Embryonic facial prominence (tissue), 1 donor: ENCODE measurements around the gene FSTL5.

Experiments used
- DNase-seq: peaks from one replicate; pipeline ENCODE4 v3.0.0-alpha.2; 2016; ENCODE audit errors: extremely low spot score

FSTL5 gene

DNA sequence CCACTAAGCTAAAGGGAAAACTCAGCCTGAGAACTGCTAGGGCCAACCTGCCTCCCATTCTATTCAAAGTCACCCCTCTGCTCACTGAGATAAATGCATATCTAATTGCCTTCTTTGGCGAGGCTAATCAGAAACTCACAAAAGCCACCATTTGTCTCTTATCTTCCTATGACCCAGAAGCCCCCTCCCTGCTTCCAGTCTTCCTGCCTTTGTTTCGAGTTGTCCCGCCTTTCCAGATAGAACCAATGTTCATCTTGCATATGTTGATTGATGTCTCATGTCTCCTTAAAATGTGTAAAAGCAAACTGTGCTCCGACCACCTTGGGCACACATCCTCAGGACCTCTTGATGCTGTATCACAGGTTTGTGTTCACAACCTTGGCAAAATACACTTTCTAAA lies 459.8 kb downstream of the FSTL5 start:
- no peak for DNase-seq

DNA sequence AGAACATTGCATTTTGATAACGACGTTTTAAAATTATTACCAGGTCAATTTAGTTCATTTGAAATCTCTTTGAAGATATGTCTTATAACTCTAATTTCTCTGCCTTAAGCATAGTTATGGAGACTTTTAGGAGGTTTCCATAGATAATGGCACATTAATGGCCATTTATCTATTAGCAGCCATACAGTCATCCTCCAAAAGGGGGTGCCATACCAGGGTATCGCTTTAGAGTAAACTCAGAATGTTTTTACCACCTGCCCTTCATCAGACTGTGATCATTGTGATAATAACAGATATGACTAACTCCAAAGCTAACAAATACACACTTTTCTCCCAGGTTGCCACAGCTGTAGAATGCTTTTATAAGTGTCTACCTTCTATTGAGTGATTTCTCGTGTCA lies 461.5 kb downstream of the FSTL5 start:
- DNase-seq = no peak

DNA sequence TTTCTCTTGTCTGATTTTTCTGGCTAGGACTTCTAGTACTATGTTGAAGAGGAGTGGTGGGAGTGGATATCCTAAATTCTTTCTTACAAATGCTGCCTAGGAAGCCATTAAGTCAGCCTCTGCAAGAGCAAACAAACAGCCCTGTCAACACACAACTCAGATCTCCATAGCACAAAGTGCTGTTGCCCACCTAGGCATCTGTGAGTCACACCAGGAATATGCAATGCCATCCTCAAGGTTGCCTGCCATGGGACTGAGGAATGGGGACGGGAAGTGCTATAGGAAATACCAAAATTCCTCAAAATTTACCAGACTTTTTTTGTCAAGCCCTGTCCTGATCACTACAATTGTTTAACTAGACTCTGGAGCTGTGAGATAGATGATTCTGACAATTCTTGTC lies 466.9 kb downstream of the FSTL5 start:
- no peak for DNase-seq

DNA sequence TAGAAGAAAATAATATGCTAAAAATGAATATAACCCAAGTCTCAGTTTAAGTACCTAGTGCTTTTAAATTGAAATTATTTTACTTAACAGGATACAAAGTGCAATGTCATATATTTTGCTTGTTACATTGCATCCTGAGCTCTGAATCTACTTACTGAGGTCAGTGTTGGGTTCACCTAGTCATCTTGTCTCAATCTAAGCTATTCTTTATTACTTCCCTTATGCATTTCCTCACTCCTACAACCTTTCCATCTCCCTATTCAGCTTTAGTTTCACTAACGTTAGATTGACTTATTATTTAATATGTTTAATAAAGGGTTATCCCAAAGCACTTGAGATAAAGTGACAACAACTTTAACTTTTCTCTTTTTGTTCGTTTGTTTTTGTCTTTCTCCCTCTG lies 483.7 kb downstream of the FSTL5 start:
- no peak for DNase-seq

DNA sequence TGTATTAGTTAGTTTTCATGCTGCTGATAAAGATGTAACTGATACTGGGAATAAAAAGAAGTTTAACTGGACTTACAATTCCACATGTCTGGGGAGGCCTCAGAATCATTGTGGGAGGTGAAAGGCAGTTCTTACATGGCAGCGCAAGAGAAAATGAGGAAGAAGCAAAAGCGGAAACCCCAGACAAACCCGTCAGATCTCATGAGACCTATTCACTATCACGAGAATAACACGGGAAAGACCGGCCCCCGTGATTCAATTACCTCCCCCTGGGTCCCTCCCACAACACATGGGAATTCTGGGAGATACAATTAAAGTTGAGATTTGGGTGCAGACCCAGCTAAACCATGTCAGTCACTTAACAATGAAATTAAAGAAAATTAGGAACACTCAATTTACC lies 499.1 kb downstream of the FSTL5 start:
- DNase-seq = no peak

DNA sequence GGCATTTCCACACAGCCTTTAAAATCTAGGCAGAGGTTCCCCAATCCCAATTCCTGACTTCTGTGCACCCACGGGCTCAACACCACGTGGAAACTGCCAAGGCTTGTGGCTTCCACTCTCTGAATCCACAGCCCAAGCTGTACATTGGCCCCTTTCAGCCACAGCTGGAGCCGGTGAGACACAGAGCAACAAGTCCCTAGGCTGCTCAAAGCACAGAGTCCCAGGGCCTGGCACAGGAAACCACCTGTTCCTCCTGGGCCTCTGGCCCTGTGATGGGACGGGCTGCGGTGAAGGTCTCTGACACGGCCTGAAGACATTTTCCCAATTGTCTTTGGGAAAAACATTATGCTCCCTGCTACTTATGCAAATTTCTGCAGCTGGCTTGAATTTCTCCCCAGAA lies 500.0 kb downstream of the FSTL5 start:
- DNase-seq = no peak

DNA sequence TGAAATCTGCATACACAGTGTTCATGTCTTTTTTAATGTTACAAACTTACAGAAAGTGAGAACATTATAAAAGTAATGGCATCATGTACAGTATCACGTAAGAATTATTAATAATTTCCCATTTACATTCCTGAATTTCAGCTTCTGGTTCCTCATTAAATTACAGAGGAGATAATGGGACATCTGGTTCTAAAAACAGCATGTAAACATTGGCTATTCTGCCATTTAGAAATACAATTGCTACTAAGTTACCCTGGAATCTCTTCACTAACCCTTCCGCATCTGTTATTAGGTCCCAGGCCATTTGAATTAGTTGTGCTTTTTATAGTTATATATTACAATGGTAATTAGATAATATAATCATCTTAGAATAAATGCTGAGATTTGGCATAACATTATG lies 505.1 kb downstream of the FSTL5 start:
- no peak for DNase-seq

DNA sequence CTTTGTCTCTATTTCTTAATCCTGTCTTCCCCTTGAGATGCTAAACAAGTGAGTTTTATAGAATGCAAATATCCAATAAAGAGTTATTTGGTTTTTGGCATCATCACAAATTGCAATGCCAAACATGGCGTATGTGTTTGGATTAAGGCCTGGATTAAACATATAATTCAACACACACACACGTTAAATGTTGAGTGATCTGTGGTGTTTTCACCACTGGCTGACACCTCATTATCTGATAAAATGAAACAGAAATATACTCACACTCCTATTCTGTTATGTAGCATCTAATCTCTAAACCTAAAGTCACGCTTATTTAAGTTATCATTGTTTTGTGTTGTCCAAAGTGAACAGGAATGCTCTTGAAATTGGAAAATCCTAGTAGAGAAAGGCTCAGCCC lies 506.2 kb downstream of the FSTL5 start:
- no peak for DNase-seq

DNA sequence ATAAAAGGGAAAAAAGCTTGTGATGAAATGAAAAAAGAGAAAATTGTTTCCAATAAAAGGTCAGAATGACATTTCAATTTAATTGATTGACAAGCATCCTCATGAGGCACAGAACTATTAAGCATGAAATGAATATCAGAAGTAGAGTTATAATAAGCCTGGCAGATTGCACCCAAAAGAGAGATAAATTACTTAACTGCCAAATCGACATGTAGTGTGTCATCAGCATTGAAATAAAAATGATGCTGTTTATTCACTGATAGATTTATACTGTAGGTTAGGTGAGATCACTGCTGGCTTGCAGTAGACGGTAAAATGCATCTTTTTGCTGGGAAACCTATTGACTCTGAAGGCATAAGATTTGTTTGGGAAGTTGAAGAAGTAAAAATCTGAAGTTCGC lies 507.2 kb downstream of the FSTL5 start:
- DNase-seq = no peak

DNA sequence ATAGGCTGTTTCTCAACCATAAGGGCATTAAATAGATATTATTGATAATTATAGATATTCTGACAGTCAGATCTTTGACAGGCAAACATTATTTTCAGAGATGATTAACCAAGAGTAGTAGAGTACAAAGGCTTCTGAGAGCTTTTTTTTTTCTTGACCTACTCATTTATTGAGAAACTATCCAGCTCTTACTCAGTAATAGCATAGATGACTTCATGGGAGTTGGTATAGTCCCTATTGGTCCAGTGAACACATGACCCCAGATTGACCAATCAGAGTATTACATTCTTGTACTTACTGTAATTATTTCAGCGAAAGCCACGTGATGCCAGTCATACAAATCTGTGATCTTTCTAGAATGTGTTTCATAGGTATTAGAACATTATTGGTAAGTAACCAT lies 508.7 kb downstream of the FSTL5 start:
- no peak for DNase-seq

DNA sequence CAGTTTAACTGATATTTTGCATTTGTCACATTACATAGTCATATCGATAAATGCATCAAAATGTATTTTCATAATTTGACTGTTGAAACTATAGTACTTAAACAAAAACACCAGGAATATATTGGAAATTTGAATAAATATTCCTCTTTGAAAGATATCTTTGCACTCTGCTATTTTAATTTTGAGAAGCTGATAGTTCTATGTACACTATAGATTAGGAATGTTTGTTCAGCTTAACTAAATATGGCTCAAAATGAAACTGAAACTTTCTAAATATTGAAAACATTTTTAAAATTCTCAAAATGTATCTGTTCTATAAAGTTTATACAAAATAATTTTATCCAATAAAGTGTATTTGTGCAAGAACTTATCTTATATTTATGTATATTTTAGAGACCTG lies 510.1 kb downstream of the FSTL5 start:
- no peak for DNase-seq

DNA sequence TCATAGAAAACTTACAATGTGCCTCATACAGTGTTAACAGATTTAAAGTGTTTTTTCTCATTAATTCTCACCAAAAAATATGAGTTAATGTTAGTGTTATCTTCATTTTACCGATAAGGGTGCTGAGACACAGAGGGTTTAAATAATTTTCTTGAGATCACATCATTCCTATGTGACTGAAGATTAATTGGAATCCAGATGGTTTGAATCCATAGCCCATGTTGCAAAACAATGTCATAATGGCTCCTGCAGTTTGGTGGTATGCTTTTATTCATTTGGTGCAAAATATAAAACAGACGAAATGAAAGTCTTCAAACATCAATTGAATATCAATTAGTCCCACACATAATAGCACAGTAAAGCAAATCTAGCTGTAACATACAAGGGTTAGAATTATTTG lies 512.2 kb downstream of the FSTL5 start:
- no peak for DNase-seq

DNA sequence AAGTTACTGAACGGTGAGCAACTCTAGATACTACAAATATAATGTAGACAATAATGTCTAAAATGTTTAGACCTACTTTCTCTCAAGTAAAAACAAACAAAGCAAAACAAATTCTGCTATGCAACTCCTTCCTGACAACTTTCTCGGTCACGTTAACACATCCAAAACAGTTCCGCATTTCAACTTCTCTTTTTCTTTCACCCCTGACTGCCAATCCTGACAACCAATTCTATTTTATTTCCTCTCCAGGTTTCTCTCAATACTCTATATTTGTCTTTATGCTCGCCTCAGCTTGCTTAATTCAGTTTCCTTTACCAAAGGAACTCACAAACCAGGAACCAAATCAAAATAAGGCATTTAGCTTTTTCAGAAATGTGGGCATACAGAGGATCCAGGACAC lies 513.0 kb downstream of the FSTL5 start:
- DNase-seq = no peak

DNA sequence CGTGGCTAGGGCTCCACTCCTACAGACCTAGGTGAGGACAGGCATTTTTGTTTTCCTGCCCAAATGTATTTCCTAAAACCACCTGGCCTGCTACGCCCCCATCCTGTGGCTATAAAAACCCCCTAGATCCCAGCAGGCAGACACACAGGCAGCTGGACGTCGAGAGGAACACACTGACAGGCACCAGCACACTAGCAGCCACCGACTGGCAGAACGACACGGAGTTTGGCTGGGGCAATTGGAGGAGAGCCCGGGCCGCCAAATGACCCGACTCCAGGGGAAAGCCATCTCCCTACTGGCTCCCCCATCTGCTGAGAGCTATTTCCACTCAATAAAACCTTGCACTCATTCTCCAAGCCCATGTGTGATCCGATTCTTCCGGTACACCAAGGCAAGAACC lies 516.0 kb downstream of the FSTL5 start:
- DNase-seq = no peak

DNA sequence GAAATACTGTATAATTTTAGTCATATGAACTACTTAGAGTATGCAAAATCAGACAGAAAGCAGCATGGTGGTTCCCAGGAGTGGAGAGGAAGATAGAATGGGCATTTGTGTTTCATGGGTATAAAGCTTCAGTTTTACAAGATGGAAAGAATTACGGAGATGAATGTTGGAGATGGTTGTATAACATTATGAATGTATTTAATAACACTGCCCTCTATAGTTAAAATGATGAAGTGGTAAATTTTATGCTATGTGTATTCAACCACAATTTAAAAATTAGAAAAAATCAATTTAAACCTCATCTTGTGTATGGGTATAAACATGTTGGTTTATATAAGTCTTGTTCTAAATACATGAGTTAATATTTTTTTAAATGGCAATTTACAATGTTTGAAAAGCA lies 521.1 kb downstream of the FSTL5 start:
- no peak for DNase-seq

DNA sequence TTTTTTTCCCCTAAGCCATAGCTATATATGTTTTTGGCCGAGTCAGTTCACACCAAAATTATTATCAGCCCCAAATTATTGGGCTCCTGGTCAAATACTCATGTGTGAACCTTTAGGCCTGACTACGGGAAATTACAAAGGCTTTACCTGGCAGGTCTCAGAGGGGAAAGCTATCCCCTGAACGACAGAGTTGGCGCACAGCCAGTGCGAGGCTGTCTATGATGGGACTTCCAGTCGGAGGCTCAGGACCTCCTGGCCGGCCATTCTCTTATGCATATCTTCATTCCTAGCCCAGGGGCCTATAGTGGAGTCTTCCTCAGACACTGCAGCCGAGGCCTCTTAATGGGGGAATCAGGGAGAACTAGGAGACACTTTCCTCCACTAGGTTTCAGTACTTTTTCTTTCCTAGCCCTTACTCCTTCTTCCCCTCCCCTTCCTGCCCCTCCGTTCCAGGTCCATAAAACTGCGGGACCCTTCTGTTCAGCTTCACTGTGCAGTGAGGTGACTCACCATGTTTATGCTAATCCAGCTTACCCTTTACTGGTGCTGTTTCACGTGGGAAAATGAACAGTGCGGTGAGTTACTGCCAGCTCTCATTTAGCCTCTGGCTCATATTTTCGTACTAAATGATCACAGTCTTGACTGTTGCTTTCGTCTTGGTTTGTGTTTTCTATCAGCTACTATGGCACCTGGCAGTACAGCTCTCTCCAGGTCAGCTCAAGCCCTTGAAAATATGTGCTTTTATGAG lies 533.9 kb downstream of the FSTL5 start:
- no peak for DNase-seq

DNA sequence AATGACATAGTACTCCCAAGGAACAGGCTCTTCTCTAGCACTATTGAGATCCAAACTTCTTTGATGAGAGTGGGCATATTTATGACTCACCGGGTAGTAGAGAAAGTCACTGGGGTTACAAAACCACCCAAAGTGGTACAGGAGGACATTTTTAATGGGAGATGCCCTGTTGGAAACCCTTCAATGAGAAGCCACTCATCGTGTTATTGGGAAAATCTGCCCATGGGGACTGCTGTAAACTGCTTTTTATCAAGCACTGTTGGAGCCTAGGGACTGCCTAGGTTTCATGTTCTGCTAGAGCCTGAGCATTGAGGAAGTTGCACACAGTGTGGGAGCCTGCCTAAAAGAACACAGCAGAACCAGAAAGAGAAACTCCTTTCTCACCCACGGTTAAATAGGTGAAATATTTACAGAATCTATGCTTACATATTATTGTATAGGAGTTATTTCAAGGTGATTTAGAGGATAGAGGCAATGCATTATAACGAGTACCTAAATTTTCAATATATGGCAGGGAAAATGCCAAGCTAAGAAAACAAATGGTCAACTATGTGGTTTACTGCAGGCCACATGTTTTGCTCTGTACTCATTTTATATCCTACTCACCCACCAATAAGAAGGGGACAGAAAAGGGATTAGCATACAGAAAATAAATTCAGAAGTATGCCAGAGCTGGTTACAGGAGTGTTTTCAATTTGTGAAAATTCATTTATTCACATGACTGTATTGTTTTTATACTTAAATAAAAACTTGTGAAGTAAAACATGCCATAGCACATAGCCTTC lies 559.1 kb downstream of the FSTL5 start:
- DNase-seq = no peak

DNA sequence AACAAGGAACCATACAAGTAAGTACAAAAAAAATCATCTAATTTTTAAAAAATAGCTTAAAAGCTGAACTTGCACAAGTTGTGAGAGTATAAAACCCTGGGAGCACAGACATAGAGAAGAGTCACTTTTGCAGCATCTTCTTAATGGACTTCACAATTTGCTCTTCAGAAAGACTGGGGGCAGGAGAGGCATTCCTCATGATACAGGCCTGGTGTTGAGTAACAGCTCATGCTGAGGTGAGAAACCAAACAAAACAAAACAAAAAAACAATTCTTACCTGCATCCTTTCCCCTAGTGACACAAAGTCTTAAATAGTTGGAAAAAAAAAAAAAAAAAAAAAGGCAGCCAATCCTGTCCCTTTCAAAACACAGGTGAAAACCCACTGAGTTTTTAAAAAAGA lies 562.8 kb downstream of the FSTL5 start:
- no peak for DNase-seq

DNA sequence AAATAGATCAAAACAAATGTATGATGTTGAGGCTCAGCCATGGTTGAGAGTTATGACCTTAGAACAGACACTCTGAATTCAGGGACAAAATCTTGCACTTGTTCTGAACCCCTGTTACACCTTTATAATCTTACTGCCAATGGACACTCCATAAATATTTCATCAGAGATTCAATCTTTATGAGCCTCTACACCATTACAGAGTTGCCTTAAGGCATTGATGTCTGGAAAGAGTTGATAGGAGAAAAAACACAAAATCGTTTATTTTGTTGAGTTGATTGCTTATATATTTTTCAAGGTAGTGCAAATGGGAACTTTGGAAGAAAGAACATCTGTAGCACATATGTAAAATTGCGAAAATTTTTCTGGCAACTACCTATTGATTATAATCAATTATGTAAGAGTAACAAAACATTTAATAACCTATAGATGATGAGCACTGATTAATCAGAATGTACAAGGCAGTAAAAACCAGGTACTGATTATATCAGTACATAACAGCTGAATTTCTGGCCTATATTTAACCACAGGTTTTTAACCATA lies 568.5 kb downstream of the FSTL5 start:
- DNase-seq = no peak

DNA sequence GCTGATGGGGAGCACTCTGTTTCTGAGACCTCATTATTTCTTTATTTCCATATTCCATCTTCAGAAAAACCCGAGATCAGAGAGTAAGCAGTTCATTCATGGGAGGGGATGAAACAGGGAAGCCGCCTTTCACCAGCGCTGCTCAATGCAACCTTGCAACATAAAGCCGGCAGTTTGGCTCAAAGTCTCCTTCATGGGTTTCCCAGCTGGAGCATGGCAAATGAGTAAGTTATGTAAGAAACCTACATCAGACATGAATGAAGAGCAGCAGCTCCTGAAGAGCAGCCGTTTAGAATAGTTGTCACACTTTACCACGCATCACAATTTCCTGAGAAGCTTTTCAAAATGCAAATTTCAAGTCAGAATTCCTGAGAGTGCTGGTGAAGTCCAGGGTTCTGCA lies 578.8 kb downstream of the FSTL5 start:
- DNase-seq = no peak

DNA sequence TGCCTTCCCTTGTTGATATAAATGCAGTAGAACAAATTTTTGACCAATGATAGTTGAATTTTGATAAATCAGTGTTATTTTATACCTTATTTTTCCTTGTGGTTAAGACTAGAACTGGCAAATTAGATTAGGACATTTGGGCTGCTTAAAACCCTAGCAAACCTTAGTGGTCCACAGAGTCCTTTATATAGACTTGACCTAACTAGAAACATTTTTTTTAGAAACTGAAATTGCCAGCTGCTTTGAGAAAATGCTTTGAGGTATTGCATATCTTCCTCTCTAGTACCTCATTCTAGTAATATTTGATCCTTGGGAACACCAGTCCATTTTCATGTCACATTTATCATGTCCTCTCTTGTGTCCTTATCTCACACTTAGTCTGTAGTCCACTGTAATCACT lies 580.3 kb downstream of the FSTL5 start:
- no peak for DNase-seq

DNA sequence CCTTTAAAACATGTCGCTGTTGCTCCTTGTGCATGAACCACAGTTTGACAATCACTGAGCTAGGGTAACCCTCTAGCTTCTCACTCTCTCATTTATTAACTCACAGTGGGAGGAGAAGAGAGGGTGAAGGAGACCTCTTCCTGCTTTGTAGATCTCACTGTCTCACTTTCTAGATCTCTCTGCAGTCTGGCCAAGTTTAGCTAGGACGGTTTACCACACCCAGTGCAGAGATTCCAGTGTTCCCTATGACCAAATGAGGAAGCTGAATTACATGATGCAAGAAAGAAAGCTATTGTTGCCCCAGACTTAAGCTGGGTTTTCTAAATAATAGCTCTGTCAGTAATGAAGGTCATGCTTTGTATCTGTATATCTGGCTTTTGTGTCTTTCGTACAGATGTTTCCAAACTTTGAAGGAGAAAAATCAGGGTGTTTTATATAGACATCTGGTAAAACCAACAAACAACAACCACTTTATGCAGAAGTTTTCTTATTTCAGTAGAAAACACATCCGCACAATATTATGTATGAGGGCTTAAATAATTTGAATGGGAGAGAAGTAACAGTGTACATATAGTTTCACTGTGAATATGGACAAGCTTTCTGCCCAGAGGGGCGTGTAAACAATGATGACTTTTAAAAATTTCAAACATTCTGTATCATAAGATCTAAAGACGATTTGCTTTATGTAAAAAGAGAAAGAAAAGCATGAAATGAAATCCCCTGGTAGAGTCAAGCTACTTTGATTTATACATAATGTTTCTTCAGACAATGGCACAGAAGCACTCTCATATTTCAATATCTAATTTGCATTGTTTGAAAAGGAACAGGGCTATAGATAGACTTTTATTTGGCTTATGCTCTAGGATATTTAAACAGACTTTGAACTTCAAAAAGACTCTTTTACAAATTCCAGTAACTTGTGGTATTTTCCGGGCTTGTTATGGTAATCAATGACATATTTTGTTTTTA lies 582.3 kb downstream of the FSTL5 start:
- DNase-seq = no peak
